ENCODE results near the gene WASHC4.

DNA sequence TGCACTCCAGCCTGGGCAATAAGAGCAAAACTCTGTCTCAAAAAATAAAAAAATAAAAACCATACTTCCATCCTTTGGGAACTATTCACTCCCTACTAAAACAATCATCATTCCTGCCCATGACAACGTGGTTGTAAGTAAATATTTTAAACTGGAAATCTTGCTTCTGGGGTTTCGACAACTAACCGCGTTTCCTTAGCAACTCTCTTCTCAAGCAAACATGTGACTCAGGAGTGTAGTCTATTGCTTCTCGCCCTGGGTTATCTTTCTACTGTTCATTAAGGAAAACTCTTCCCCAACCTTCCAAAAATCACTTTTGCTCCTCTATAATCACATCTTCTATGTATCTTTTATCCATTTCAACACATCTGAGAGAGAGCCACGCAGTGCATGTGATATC lies 106.6 kb downstream of the WASHC4 start:
- TF ChIP-seq, protein P1, sequence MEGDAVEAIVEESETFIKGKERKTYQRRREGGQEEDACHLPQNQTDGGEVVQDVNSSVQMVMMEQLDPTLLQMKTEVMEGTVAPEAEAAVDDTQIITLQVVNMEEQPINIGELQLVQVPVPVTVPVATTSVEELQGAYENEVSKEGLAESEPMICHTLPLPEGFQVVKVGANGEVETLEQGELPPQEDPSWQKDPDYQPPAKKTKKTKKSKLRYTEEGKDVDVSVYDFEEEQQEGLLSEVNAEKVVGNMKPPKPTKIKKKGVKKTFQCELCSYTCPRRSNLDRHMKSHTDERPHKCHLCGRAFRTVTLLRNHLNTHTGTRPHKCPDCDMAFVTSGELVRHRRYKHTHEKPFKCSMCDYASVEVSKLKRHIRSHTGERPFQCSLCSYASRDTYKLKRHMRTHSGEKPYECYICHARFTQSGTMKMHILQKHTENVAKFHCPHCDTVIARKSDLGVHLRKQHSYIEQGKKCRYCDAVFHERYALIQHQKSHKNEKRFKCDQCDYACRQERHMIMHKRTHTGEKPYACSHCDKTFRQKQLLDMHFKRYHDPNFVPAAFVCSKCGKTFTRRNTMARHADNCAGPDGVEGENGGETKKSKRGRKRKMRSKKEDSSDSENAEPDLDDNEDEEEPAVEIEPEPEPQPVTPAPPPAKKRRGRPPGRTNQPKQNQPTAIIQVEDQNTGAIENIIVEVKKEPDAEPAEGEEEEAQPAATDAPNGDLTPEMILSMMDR (conservative IDR thresholded peaks at IDR 0.05; ENCODE audit: low read depth, low read length): no peak
- TF ChIP-seq EZH2phosphoT487 (IDR thresholded peaks at IDR 0.05; ENCODE audit: borderline replicate concordance, low read length): no peak
